ENCODE results near the gene POLDIP3.
"Not testable (repeated sequence)": the region's sequence is repeated elsewhere in the genome, so short reads cannot be mapped to it uniquely, and the experiment has no call there.

POLDIP3 gene

DNA sequence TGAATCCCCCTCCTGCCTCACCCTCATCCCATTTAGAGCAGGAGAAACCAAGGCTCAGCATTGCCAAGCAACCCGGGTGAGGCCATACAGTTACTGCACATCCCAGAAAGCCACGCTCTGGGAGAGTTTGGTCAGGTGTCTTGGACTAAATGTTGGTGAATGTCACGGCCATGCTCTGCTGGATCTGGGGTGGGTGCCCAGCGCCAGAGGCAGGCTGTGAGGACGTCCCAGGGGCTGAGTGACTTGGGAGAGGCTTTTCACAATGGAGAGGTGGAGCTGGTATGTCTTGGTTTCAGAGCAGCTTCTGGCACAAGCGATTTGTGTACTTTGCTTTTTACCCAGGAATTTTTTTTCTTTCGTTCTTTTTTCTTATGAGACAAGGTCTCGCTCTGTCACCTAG is 54.3 kb downstream of the POLDIP3 start:
- no peak for DNase-seq (ENCODE audit: low read depth in 2 of 2)

DNA sequence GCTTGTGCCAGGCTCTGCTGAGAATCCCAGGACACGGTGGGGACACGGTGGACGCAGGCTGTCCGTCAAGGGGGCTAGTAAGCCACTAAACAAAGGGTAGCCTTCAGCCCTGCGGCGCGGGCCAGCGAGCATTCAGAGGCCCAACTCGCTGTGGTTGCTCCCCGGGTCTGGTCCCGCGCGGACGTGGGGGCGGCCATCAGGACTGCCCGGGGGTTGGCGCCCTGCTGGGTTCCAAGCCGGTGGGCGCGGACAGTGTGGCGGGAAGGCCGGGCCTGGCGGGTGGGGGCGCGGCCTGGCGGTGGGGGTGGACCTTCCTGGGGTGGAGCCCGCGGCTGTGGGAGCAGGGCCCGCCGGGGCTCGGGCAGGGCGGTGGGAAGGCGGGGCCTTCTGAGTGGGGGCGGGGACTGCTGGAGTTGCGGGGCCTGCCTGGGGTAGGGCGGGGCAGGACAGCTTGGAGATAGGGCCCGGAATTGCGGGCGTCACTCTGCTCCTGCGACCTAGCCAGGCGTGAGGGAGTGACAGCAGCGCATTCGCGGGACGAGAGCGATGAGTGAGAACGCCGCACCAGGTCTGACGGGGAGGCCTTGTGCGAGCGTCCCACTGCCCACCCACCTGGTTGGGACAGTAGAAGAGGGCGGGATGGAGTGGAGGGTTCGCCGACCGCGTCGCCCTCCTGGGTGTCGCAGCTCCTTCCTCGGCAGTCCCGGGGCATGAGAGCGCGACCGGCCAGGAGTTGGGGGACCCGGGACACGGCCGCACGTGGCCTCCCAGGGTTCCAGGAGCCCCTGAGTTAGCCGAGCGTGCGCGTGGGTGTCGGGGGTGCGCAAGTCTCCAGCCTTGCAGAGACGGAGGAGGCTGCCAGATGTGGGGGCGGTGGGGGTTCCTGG is 61.0 kb downstream of the POLDIP3 start, which contains the start of gene SERHL2:
TSS of gene SERHL2 (plus strand) at position 482 of the 887 bp plus-strand sequence. CDS start at position 547, 65 bp downstream.
- DNase-seq (ENCODE audit: low read depth in 2 of 2), result peak; percentile 74 to 80

DNA sequence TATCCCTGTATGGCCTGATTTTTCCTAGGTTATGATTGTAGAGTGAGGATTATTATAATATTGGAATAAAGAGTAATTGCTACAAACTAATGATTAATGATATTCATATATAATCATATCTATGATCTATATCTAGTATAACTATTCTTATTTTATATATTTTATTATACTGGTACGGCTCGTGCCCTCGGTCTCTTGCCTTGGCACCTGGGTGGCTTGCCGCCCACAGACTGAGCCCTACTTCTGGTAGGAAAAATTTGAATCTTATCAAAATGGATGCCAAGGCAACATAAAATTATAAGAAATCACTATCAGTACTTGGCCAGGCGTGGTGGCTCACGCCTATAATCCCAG is 62.4 kb downstream of the POLDIP3 start:
- not testable (repeated sequence) for DNase-seq (ENCODE audit: low read depth in 2 of 2)

DNA sequence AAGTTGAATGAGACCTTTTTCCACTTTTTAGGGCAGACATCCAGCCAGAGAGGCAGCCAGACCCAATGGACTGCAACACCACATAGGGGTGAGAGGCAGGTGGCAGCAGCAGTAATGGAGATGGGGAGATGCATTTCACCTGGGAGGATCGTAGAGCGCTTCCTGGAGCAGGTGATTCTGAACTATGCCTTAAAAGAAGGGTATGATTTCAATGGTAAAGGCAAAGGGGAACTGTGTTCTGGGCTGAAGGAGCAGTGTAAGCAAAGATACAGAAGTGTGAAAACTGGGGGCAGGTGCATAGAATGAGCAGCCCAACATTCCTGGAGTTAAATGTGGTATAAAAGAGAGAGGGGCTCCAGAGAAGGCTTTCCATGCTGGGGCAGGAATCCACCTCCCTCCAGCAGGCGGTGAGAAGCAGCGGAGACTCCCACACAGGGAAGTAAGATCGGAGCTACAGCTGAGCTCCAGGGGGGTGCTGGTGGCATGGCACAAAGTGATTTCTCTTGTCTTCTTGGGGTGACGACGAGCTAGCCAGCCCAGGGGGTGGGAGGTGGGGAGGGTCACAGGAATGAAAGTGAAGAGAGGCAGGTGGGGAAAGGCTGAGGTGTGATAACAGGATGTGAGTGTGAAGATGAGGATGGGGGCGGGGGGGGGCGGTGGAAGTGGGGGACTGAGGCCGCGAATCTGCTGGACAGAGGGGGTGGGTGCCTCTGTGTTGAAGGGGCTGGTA is 65.2 kb downstream of the POLDIP3 start:
- DNase-seq (ENCODE audit: low read depth in 2 of 2), result no peak

DNA sequence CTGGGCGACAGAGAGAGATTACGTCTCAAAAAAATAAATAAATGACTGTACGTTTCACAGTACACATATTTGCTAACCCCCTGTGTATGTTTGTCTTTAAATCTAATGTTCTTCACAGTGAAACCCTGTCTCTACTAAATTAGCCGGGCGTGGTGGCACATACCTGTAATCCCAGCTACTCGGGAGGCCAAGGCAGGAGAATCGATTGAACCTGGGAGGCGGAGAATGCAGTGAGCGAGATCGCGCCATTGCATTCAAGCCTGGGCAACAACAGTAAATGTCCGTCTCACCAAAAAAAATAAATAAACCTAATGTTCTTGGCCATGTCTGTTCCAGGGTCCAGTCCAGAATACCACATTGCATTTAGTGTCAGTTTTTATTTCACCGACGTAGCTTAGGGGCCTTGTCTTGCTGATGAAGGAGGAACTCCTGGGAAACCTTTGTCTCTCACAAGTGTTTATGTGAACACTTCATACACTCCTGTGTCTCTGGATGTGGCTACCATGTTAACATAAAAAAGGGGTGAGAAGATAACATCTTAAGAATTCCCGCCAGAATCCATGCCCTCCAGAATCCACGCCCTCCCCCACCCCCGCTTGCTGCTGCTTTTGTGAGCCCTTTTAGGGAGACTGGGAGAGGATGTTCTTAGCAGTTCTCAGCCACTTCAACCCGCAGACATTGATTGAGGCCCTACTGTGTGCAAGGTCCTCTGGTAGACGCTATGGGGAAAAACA is 65.9 kb downstream of the POLDIP3 start:
- no peak for DNase-seq (ENCODE audit: low read depth in 2 of 2)

DNA sequence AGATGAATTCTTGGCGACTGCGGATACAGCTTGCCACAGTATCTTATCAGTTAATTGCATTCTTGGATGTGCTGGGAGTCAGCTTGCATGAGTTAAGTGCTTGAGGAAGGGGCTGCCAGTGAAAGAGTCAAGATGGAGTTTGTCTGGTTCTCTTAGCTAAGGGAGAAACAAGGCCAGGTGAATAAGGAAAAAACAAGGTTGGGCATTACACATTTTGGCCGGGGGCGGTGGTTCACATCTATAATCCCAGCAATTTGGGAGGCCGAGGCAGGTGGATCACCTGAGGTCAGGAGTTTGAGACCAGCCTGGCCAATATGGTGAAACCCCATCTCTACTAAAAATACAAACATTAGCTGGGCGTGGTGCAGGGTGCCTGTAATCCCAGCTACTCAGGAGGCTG is 66.6 kb downstream of the POLDIP3 start:
- not testable (repeated sequence) for DNase-seq (ENCODE audit: low read depth in 2 of 2)

DNA sequence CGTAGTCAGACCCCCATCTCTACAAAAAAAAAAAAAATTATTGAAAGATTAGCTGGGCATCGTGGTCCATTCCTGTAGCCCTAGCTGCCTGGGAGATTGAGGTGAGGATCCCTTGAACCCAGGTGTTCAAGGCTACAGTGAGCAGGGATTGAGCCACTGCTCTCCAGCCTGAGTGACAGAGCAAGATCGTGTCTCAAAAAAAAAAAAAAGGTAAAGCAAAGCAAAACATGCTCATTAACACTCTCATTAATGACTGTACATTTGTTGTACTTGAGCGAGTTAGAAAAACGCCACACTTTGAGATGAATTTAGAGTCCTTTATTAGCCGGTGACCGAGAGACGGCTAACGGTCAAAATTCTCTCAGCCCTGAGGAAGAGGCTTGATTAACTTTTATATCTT is 67.1 kb downstream of the POLDIP3 start:
- DNase-seq (ENCODE audit: low read depth in 2 of 2), result no peak

DNA sequence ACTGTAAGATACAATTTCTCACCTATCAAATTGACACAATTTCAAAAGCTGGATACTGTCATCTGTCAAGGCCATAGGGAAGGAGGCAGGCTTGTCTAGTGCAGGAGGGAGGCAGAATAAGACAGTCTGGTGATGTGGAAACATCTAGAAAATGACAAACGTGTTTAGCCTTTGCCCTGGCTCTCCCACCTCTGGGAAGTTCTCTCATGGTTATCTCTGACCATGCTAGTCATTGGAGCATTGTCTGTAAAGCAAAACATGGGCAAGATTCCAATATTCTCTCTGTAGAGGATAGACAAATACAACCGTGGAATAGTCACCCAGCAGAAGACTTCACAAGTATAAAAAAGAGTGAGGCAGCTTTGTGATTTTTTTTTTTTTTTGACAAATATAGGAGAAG is 70.0 kb downstream of the POLDIP3 start:
- DNase-seq (ENCODE audit: low read depth in 2 of 2), result no peak

DNA sequence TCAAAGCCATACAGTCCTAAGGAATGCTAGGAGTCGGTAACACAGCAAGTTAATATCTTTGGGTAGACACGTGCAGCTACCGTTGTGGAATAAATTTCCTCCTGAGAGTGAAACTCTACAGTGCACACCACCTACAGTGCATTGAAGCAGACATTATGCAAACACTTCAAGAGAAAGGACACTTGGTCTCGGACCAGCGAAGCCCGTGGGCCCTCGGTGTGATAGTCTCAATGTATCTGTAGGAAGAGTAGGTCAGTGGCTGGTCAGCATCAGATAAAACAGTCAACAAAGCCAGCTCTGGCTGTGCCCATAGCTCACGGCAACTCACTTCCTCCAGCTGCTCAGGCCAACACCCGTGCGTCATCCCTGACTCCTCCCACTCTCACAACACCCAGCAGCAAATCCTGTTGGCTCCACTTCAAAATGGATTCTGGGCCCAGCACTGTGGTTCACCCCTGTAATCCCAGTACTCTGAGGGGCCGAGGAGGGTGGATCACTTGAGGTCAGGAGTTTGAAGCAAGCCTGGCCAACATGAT is 75.4 kb downstream of the POLDIP3 start:
- DNase-seq (ENCODE audit: low read depth in 2 of 2), result not testable (repeated sequence)

DNA sequence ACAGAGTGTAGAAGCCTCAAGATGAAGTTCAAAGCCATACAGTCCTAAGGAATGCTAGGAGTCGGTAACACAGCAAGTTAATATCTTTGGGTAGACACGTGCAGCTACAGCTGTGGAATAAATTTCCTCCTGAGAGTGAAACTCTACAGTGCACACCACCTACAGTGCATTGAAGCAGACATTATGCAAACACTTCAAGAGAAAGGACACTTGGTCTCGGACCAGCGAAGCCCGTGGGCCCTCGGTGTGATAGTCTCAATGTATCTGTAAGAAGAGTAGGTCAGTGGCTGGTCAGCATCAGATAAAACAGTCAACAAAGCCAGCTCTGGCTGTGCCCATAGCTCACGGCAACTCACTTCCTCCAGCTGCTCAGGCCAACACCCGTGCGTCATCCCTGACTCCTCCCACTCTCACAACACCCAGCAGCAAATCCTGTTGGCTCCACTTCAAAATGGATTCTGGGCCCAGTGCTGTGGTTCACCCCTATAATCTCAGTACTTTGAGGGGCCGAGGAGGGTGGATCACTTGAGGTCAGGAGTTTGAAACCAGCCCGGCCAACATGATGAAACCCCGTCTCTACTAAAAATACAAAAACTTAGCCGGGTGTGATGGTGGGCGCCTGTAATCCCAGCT is 77.4 kb downstream of the POLDIP3 start:
- not testable (repeated sequence) for DNase-seq (ENCODE audit: low read depth in 2 of 2)

DNA sequence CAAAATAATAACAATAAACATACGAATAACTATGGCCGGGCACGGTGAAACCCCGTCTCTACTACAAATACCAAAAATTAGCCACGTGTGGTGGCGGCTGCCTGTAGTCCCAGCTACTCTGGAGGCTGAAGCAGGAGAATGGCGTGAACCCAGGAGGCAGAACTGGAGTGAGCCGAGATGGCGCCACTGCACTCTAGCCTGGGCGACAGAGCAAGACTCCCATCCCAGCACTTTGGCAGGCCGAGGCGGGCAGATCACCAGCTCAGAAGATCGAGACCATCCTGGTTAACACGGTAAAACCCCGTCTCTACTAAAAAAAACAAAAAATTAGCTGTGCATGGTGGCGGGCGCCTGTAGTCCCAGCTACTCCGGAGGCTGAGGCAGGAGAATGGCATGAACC is 78.0 kb downstream of the POLDIP3 start:
- not testable (repeated sequence) for DNase-seq (ENCODE audit: low read depth in 2 of 2)

DNA sequence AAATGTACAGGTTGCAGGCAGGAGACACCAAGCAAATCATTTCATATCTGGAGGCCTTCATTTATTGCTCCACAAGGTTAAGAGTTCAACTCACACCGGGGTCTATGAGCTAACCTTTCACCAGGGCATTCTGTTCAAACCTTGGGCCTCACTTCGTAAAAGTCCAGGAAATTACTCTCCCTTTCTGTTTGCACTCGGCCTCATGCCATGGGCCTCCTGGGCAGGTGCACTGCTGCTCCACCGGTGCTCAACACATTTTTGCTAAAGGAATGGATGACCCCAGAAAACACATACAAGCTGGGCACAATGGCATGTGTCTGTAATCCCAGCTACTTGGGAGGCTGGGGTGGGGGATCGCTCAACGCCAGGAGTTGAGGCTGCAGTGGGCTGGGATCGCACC is 78.5 kb downstream of the POLDIP3 start:
- no peak for DNase-seq (ENCODE audit: low read depth in 2 of 2)

DNA sequence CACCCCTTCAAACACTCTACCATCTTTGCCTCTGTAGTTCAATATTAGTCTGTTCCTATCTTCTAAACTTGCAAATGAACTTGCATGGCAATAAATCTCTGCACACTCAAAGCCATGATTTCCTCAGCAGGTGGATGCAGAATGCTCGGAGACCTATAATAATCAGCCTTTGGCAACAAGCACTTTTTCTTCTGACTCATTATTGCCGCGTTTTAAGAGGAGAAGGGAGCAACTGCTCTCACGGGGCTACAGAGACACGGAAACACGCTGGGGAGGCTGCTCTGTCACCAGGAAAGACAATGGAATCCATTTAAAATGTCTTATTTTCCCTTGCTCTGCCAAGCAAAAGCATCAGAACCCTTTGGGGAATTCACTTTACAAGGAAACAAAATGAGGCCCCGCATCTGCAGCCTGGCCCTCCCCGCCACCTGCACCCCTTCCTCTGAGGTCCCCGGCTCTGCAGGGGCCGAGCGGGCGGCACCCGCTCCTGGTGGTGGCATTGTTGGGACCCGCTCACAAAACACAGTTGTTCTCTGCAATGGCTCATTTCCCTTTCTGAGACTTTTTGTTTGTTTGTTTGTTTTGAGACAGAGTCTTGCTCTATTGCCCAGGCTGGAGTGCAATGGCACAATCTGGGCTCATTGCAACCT is 79.5 kb downstream of the POLDIP3 start:
- not testable (repeated sequence) for DNase-seq (ENCODE audit: low read depth in 2 of 2)

All from stimulated activated CD8-positive, alpha-beta memory T cell treated with anti-CD3 and anti-CD28 coated beads, Interleukin-2, amount 100 ng/mL, for 48 hours (primary cell).